ENCODE measurements around the gene SERPINA4.

DNA sequence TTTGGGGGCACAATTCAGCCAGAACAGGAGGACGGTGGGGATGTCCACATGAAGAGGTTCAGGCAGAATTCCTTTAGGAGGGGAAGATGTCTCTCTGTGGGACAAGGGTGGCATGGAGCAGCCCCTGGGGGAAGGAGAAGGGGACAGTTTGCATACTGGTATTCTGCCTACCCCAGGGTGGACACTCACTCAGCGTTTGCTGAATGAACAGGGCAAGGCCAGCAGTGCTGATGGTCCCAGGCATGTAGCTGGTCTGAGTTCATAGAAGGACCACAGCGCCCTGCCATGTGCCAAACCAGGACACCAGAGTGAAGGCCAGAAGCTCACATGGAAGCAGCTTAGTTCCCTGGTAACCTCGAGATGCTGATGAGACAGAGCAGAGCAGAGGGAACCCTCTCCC is 25.4 kb downstream of the SERPINA4 start:
- no peak for TF ChIP-seq GATA3 (IDR thresholded peaks at IDR 0.05; ENCODE audit: low read depth, low read length)
- no peak for TF ChIP-seq GATA2 (IDR thresholded peaks at IDR 0.05; ENCODE audit: low read depth, low read length)
